K562 (cell line): ENCODE data around the gene BDNF. TPM values are rescaled to one million over a fixed set of nuclear protein-coding genes. Genes with fewer than 3 reads are reported as not detected.

ENCODE experiments used
- ATAC-seq: fragments of 200-7000 bp; cut with Tn5 transposase; 3 replicates; pipeline ENCODE4 v1.9.1; 2020; ENCODE audit warnings: moderate library complexity
- BruUV-seq: library from RNA; stranded (reverse); fragments of 400-500 nt; replicated peaks from 2 replicates; lab custom pipeline; 2021; lab: Mats Ljungman, UMichigan
- CTCF ChIA-PET: fragments of 300-600 bp; formaldehyde crosslinking; extraction: SDS; loops from one replicate; lab custom pipeline; 2021; ENCODE audit warnings: low intra/inter-chr PET ratio; lab: Yijun Ruan, JAX
- POLR2A ChIA-PET: fragments of 300-600, 350-650 bp; sonication (Branson Sonifier 250); formaldehyde crosslinking; extraction: SDS; loops from one replicate; lab custom pipeline; 2021; ENCODE audit warnings: antibody characterized with exemption, inconsistent platforms; lab: Yijun Ruan, JAX
- DNase-seq, 4 experiments: peaks; one replicate each; pipeline versions ENCODE4 v3.0.0 to v3.0.0-alpha.2; 2011 to 2018; ENCODE audit warnings: low spot score in 3 of 4, mixed read lengths in 3 of 4; ENCODE audit errors: extremely low read depth in 1 of 4
- FAIRE-seq: peaks from 2 replicates; lab custom pipeline; 2011; peaks lifted over from hg19 to GRCh38; lab: Jason Lieb, UNC
- H2AFZ ChIP-seq: 2 replicates; pipeline ENCODE4 v1.6.0; 2011; ENCODE audit warnings: low read depth, low read length, control low read depth, inconsistent platforms
- H3K27ac ChIP-seq: fragments of 200-600 bp; 3 replicates; pipeline ENCODE4 v1.8.0; 2011; ENCODE audit warnings: low read depth, mild to moderate bottlenecking, control low read depth, inconsistent platforms, low read length, moderate library complexity, mixed read lengths; ENCODE audit errors: extremely low read depth
- H3K27me3 ChIP-seq, 2 experiments: fragments of 300-600 bp in 1 of 2; 2 replicates in 1 of 2; 3 replicates in 1 of 2; pipeline versions ENCODE4 v1.6.0 to v1.8.0; 2011; ENCODE audit warnings: inconsistent platforms in 2 of 2, low read length in 2 of 2, mild to moderate bottlenecking in 1 of 2, mixed read lengths in 1 of 2, moderate library complexity in 1 of 2; ENCODE audit not compliant: control insufficient read depth in 2 of 2, insufficient read depth in 2 of 2
- H3K36me3 ChIP-seq: fragments of 300-600 bp; 3 replicates; pipeline ENCODE4 v1.8.0; 2011; ENCODE audit warnings: mild to moderate bottlenecking, low read length, inconsistent platforms; ENCODE audit not compliant: control insufficient read depth, insufficient read depth
- H3K4me1 ChIP-seq, 2 experiments: fragments of 200-600 bp in 1 of 2; replicated peaks in 1 of 2; 2 replicates in 1 of 2; 3 replicates in 1 of 2; pipeline versions ENCODE4 v1.5.1 to v1.8.0; 2011; ENCODE audit warnings: inconsistent platforms in 2 of 2, low read length in 2 of 2, mild to moderate bottlenecking in 1 of 2, mixed read lengths in 1 of 2, moderate library complexity in 1 of 2; ENCODE audit not compliant: control insufficient read depth in 2 of 2, insufficient read depth in 2 of 2
- H3K4me2 ChIP-seq: 2 replicates; pipeline ENCODE4 v1.6.1; 2011; ENCODE audit warnings: low read length, control low read depth, inconsistent platforms, mixed read lengths; ENCODE audit not compliant: insufficient read depth
- H3K4me3 ChIP-seq: fragments of 200-600 bp; sonication (generic), shearing (Covaris generic); 2 replicates; pipeline ENCODE4 v1.5.1; 2016; ENCODE audit warnings: control low read depth, inconsistent platforms
- H3K79me2 ChIP-seq: fragments of 200-600 bp; 3 replicates; pipeline ENCODE4 v1.8.0; 2011; ENCODE audit warnings: low read length, inconsistent platforms; ENCODE audit not compliant: control insufficient read depth, insufficient read depth
- H3K9ac ChIP-seq, 2 experiments: 2 replicates each; pipeline versions ENCODE4 v1.6.0 to v1.6.1; 2011; ENCODE audit warnings: low read depth in 2 of 2, low read length in 2 of 2, control low read depth in 1 of 2, inconsistent platforms in 1 of 2, mild to moderate bottlenecking in 1 of 2, mixed read lengths in 1 of 2; ENCODE audit not compliant: insufficient read depth in 1 of 2
- H3K9me1 ChIP-seq: one replicate; pipeline ENCODE4 v1.6.0; 2011; ENCODE audit warnings: inconsistent platforms, mild to moderate bottlenecking, low read length, moderate library complexity; ENCODE audit not compliant: control insufficient read depth, insufficient read depth
- H3K9me3 ChIP-seq: replicated peaks from 2 replicates; pipeline ENCODE4 v1.5.1; 2011; ENCODE audit warnings: low read depth, low read length, inconsistent platforms; ENCODE audit not compliant: control insufficient read depth, insufficient read depth
- H4K20me1 ChIP-seq: replicated peaks from 2 replicates; pipeline ENCODE4 v1.6.1; 2011; ENCODE audit warnings: low read length, inconsistent platforms, mixed read lengths; ENCODE audit not compliant: control insufficient read depth, insufficient read depth
- ARID4B ChIP-seq: sonication (generic); formaldehyde crosslinking; IDR thresholded peaks from 2 replicates; pipeline ENCODE4 v1.8.0; 2022; ENCODE audit warnings: mild to moderate bottlenecking, missing genetic modification reagents
- CREB3 ChIP-seq: fragments of 450-650 bp; conservative IDR thresholded peaks from 2 replicates; pipeline ENCODE4 v1.6.1; 2016; ENCODE audit warnings: missing genetic modification characterization, low read depth, mild to moderate bottlenecking, missing compliant biosample characterization, moderate library complexity
- ERF ChIP-seq: fragments of 450-650 bp; formaldehyde crosslinking; IDR thresholded peaks from 2 replicates; pipeline ENCODE4 v1.4.0; 2020; ENCODE audit warnings: mild to moderate bottlenecking, mixed read lengths
- FOXA3 ChIP-seq, 2 experiments: fragments of 450-650 bp in 1 of 2; sonication (generic) in 1 of 2; formaldehyde crosslinking; IDR thresholded peaks in 1 of 2; conservative IDR thresholded peaks in 1 of 2; 2 replicates each; pipeline versions ENCODE4 v1.4.0 to v1.8.0; 2020 to 2022; ENCODE audit warnings: mild to moderate bottlenecking in 2 of 2, missing genetic modification reagents in 1 of 2
- FOXP1 ChIP-seq: sonication (generic); formaldehyde crosslinking; IDR thresholded peaks from 2 replicates; pipeline ENCODE4 v1.8.0; 2022; ENCODE audit warnings: mild to moderate bottlenecking, missing genetic modification reagents
- IFI16 ChIP-seq: fragments of 250-450 bp; sonication (Bioruptor Pico); IDR thresholded peaks from 2 replicates; pipeline ENCODE4 v2.1.2; 2022; ENCODE audit warnings: mild to moderate bottlenecking, inconsistent platforms
- LARP7 ChIP-seq: fragments of 450-650 bp; IDR thresholded peaks from 2 replicates; pipeline ENCODE4 v1.6.1; 2016
- MCM7 ChIP-seq, 2 experiments: fragments of 450-650 bp; IDR thresholded peaks; 2 replicates each; pipeline ENCODE4 v1.6.1; 2016 to 2018
- SMAD4 ChIP-seq: fragments of 250-450 bp; sonication (Bioruptor Pico); conservative IDR thresholded peaks from 2 replicates; pipeline ENCODE4 v1.8.0; 2021; ENCODE audit warnings: inconsistent platforms, mild to moderate bottlenecking, moderate library complexity
- SPI1 ChIP-seq: IDR thresholded peaks from 2 replicates; pipeline ENCODE4 v1.6.1; 2011; ENCODE audit warnings: low read depth, low read length, control low read depth, borderline replicate concordance
- TCF7L2 ChIP-seq: fragments of 150-350 bp; IDR thresholded peaks from 2 replicates; pipeline ENCODE4 v1.6.1; 2016; ENCODE audit warnings: low read depth, mild to moderate bottlenecking, low read length, moderate library complexity
- ZBED1 ChIP-seq: IDR thresholded peaks from 2 replicates; pipeline ENCODE4 v1.6.1; 2014
- ZNF140 ChIP-seq: fragments of 250-450 bp; sonication (Bioruptor Pico); IDR thresholded peaks from 2 replicates; pipeline ENCODE4 v1.8.0; 2021; ENCODE audit warnings: moderate library complexity, mild to moderate bottlenecking, inconsistent platforms
- ZNF436 ChIP-seq: fragments of 250-450, 450-650 bp; sonication (Bioruptor Pico); formaldehyde crosslinking; IDR thresholded peaks from 2 replicates; pipeline ENCODE4 v1.7.0; 2020; ENCODE audit warnings: mild to moderate bottlenecking
- WGBS: fragments of 100-300 bp; shearing (Covaris generic); methylation state at CpG from one replicate; pipeline ENCODE4 v1.1.6; 2016; ENCODE audit warnings: low coverage, mixed read lengths; ENCODE audit not compliant: insufficient coverage; ENCODE audit errors: missing lambda C conversion rate; 5-methylcytosine and 5-hydroxymethylcytosine counted together
- in situ Hi-C: fragments of 300-500 bp; cut with MboI; formaldehyde crosslinking; loops from 4 replicates; pipeline ENCODE4 v1.15.0; 2018; ENCODE audit warnings: inconsistent platforms, mixed read lengths
- intact Hi-C: fragments of 100-400 bp; cut with micrococcal nuclease; formaldehyde crosslinking; loops from 2 replicates; pipeline ENCODE4 v1.14.2; 2022
- polyA plus RNA-seq, 8 experiments: library from polyadenylated mRNA; depleted of rRNA in 4 of 8; stranded (reverse) in 5 of 8; unstranded in 3 of 8; fragments of >200 nt; fragmentation: Nextera tagmentation in 2 of 8; fragmentation: Illumina TruSeq in 1 of 8; extraction: Ambion mirVana in 2 of 8; extraction: Trizol in 1 of 8; gene quantifications; 2 replicates each; pipeline versions ENCODE4 v1.2.1 to v1.2.3, GENCODE V29; 2011 to 2014; ENCODE audit warnings: inconsistent platforms in 1 of 8, missing spikeins in 1 of 8
- total RNA-seq, 7 experiments: library from RNA; depleted of rRNA in 6 of 7; stranded (reverse); fragments of >200 nt in 6 of 7; fragmentation: Illumina TruSeq in 2 of 7; extraction: Trizol in 2 of 7; gene quantifications; 2 replicates each; pipeline versions ENCODE4 v1.2.1 to v1.2.3, GENCODE V29; 2011 to 2021; ENCODE audit warnings: low replicate concordance in 1 of 7

The BDNF gene
- total and polyA plus RNA-seq, 9 of the 15 experiments (the other 6 are each of a cell fraction or from before 2014, with no cell fraction given): 0.04 TPM; not detected in 8

DNA sequence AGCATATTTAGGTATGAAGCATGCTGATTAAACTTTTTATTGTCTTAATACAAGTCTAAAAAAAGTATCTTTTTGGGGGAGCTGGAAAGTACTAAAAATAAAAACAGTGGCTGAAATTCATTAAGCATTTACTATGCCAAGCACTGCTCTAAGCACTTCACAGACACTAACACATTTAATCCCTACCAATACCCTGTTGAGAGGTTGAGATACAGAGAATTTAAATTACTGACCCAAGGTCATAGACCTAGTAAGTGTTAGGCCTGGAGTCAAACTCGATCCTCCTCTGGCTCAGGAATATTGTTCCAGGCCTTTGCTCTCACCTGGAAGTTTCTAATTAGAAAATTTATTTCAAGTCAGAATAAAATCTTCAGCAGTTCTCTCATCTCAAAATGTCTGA lies 18.6 kb downstream of the BDNF start:
- H3K36me3 ChIP-seq: no peaks in the 10 kb centered on the region
- CTCF ChIA-PET: no interaction called here
- no peak overlapping the region for H2AFZ ChIP-seq
- no peak overlapping the region for H3K9ac ChIP-seq
- intact Hi-C loops: no loop called here
- no peak overlapping the region for H3K27ac ChIP-seq
- no peaks in the 10 kb centered on the region for H3K9me1 ChIP-seq
- DNase-seq (no peak), FAIRE-seq (no peak), ATAC-seq (no peak)
- H3K4me2 ChIP-seq: no peak overlapping the region
- POLR2A ChIA-PET: no interaction called here
- H3K79me2 ChIP-seq: no peaks in the 10 kb centered on the region
- BruUV-seq: no TSS peak
- no peaks in the 10 kb centered on the region for H4K20me1 ChIP-seq
- in situ Hi-C loops: no loop called here
- no peaks in the 10 kb centered on the region for H3K9me3 ChIP-seq
- no peaks in the 10 kb centered on the region for H3K27me3 ChIP-seq
- no peaks in the 10 kb centered on the region for H3K4me1 ChIP-seq
- WGBS: 0% methylated on average over 1 of the region's 1 CpG
- TF ChIP-seq IFI16 (CRISPR knock-in tag) (no peak), ERF (no peak), CREB3 (tag) (no peak), ARID4B (CRISPR knock-in tag) (no peak), ZNF140 (CRISPR knock-in tag) (no peak), MCM7 (IDR thresholded peaks at IDR 0.05) (no peak), SPI1 (no peak), FOXP1 (CRISPR knock-in tag) (no peak), SMAD4 (CRISPR knock-in tag) (no peak), ZBED1 (no peak), ZNF436 (CRISPR knock-in tag) (no peak), TCF7L2 (no peak), LARP7 (no peak), FOXA3 (CRISPR knock-in tag; conservative IDR thresholded peaks at IDR 0.05 in 1 of 2, IDR thresholded peaks at IDR 0.05 in 1 of 2) (no peak)
- no peak overlapping the region for H3K4me3 ChIP-seq
